Gastroesophageal sphincter (tissue), 3 donors: ENCODE data around the gene ABCA1.

Experiments
- CTCF ChIP-seq, 4 experiments: fragments of 200-600 bp in 2 of 4; fragments of 450-650 bp in 2 of 4; sonication (generic) in 1 of 4; IDR thresholded peaks; one replicate each; pipeline ENCODE4 v1.5.1; 2017 to 2019; ENCODE audit warnings: antibody characterized with exemption in 4 of 4, mild to moderate bottlenecking in 2 of 4, moderate library complexity in 2 of 4
- EP300 ChIP-seq: sonication (generic); formaldehyde crosslinking; IDR thresholded peaks from one replicate; pipeline ENCODE4 v1.6.1; 2017; ENCODE audit warnings: antibody characterized with exemption, mild to moderate bottlenecking
- POLR2A ChIP-seq, 2 donors: fragments of 450-650 bp; IDR thresholded peaks; one replicate each; pipeline ENCODE4 v1.6.1; 2017; ENCODE audit warnings: antibody characterized with exemption in 2 of 2, mild to moderate bottlenecking in 2 of 2, moderate library complexity in 1 of 2
- POLR2AphosphoS5 ChIP-seq: sonication (generic); formaldehyde crosslinking; IDR thresholded peaks from one replicate; pipeline ENCODE4 v1.6.1; 2017; ENCODE audit warnings: antibody characterized with exemption

DNA sequence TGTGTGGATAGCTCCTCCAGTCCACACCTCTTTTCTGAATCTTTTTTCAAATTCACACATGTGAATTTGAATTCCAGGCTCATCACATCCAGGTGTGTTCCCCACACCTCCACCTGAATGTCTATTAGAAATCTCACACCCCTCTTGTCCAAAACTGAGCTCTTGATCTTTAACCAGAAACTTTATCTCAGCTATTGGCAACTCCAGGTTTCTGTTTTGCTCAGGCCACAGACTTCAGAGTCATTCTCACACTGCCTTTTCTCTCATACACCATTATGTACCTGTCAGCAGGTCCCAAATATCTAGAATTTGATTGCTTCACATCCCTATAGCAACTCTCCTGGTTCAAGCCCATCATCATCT lies 152.4 kb downstream of the ABCA1 start:
- TF ChIP-seq POLR2A (IDR thresholded peaks at IDR 0.05): no peak
- no peak for TF ChIP-seq POLR2AphosphoS5
- TF ChIP-seq CTCF (IDR thresholded peaks at IDR 0.05): no peak
- no peak for TF ChIP-seq EP300
